Measurements from ENCODE around the gene CTNND2.

GRCh38 chr5:10990634-10991033 lies 913.6 kb downstream of the CTNND2 start:
- TF ChIP-seq POLR2A (IDR thresholded peaks at IDR 0.05; ENCODE audit: low read depth): no peak
- no peak for TF ChIP-seq CTCF (IDR thresholded peaks at IDR 0.05)

Data from esophagus muscularis mucosa (tissue), 3 donors.